K562 (cell line): ENCODE measurements around the gene COA5. TPM values are rescaled to one million over a fixed set of nuclear protein-coding genes. Genes with fewer than 3 reads are reported as not detected.
A peak's percentile ranks its signal among the peaks of the same experiment; 100 is the strongest.

Experiments
- ATAC-seq: fragments of 200-7000 bp; cut with Tn5 transposase; 3 replicates; pipeline ENCODE4 v1.9.1; 2020; ENCODE audit warnings: moderate library complexity
- BruUV-seq: library from RNA; stranded (reverse); fragments of 400-500 nt; replicated peaks from 2 replicates; lab custom pipeline; 2021; lab: Mats Ljungman, UMichigan
- CTCF ChIA-PET: fragments of 300-600 bp; formaldehyde crosslinking; extraction: SDS; loops from one replicate; lab custom pipeline; 2021; ENCODE audit warnings: low intra/inter-chr PET ratio; lab: Yijun Ruan, JAX
- POLR2A ChIA-PET: fragments of 300-600, 350-650 bp; sonication (Branson Sonifier 250); formaldehyde crosslinking; extraction: SDS; loops from one replicate; lab custom pipeline; 2021; ENCODE audit warnings: antibody characterized with exemption, inconsistent platforms; lab: Yijun Ruan, JAX
- DNase-seq, 4 experiments: peaks; one replicate each; pipeline versions ENCODE4 v3.0.0 to v3.0.0-alpha.2; 2011 to 2018; ENCODE audit warnings: low spot score in 3 of 4, mixed read lengths in 3 of 4; ENCODE audit errors: extremely low read depth in 1 of 4
- FAIRE-seq: peaks from 2 replicates; lab custom pipeline; 2011; peaks lifted over from hg19 to GRCh38; lab: Jason Lieb, UNC
- H2AFZ ChIP-seq: 2 replicates; pipeline ENCODE4 v1.6.0; 2011; ENCODE audit warnings: low read depth, low read length, control low read depth, inconsistent platforms
- H3K27ac ChIP-seq: fragments of 200-600 bp; 3 replicates; pipeline ENCODE4 v1.8.0; 2011; ENCODE audit warnings: low read depth, mild to moderate bottlenecking, control low read depth, inconsistent platforms, low read length, moderate library complexity, mixed read lengths; ENCODE audit errors: extremely low read depth
- H3K27me3 ChIP-seq, 2 experiments: fragments of 300-600 bp in 1 of 2; 2 replicates in 1 of 2; 3 replicates in 1 of 2; pipeline versions ENCODE4 v1.6.0 to v1.8.0; 2011; ENCODE audit warnings: inconsistent platforms in 2 of 2, low read length in 2 of 2, mild to moderate bottlenecking in 1 of 2, mixed read lengths in 1 of 2, moderate library complexity in 1 of 2; ENCODE audit not compliant: control insufficient read depth in 2 of 2, insufficient read depth in 2 of 2
- H3K36me3 ChIP-seq: fragments of 300-600 bp; 3 replicates; pipeline ENCODE4 v1.8.0; 2011; ENCODE audit warnings: mild to moderate bottlenecking, low read length, inconsistent platforms; ENCODE audit not compliant: control insufficient read depth, insufficient read depth
- H3K4me1 ChIP-seq, 2 experiments: fragments of 200-600 bp in 1 of 2; replicated peaks in 1 of 2; 2 replicates in 1 of 2; 3 replicates in 1 of 2; pipeline versions ENCODE4 v1.5.1 to v1.8.0; 2011; ENCODE audit warnings: inconsistent platforms in 2 of 2, low read length in 2 of 2, mild to moderate bottlenecking in 1 of 2, mixed read lengths in 1 of 2, moderate library complexity in 1 of 2; ENCODE audit not compliant: control insufficient read depth in 2 of 2, insufficient read depth in 2 of 2
- H3K4me2 ChIP-seq: 2 replicates; pipeline ENCODE4 v1.6.1; 2011; ENCODE audit warnings: low read length, control low read depth, inconsistent platforms, mixed read lengths; ENCODE audit not compliant: insufficient read depth
- H3K4me3 ChIP-seq: fragments of 200-600 bp; sonication (generic), shearing (Covaris generic); 2 replicates; pipeline ENCODE4 v1.5.1; 2016; ENCODE audit warnings: control low read depth, inconsistent platforms
- H3K79me2 ChIP-seq: fragments of 200-600 bp; 3 replicates; pipeline ENCODE4 v1.8.0; 2011; ENCODE audit warnings: low read length, inconsistent platforms; ENCODE audit not compliant: control insufficient read depth, insufficient read depth
- H3K9ac ChIP-seq, 2 experiments: 2 replicates each; pipeline versions ENCODE4 v1.6.0 to v1.6.1; 2011; ENCODE audit warnings: low read depth in 2 of 2, low read length in 2 of 2, control low read depth in 1 of 2, inconsistent platforms in 1 of 2, mild to moderate bottlenecking in 1 of 2, mixed read lengths in 1 of 2; ENCODE audit not compliant: insufficient read depth in 1 of 2
- H3K9me1 ChIP-seq: one replicate; pipeline ENCODE4 v1.6.0; 2011; ENCODE audit warnings: inconsistent platforms, mild to moderate bottlenecking, low read length, moderate library complexity; ENCODE audit not compliant: control insufficient read depth, insufficient read depth
- H3K9me3 ChIP-seq: replicated peaks from 2 replicates; pipeline ENCODE4 v1.5.1; 2011; ENCODE audit warnings: low read depth, low read length, inconsistent platforms; ENCODE audit not compliant: control insufficient read depth, insufficient read depth
- H4K20me1 ChIP-seq: replicated peaks from 2 replicates; pipeline ENCODE4 v1.6.1; 2011; ENCODE audit warnings: low read length, inconsistent platforms, mixed read lengths; ENCODE audit not compliant: control insufficient read depth, insufficient read depth
- ARID2 ChIP-seq: fragments of 450-650 bp; IDR thresholded peaks from 2 replicates; pipeline ENCODE4 v1.6.1; 2017; ENCODE audit warnings: antibody characterized with exemption, mild to moderate bottlenecking
- C11orf30 ChIP-seq: fragments of 450-650 bp; IDR thresholded peaks from 2 replicates; pipeline ENCODE4 v1.6.1; 2016; ENCODE audit warnings: low read depth, mild to moderate bottlenecking
- KLF16 ChIP-seq: IDR thresholded peaks from 2 replicates; pipeline ENCODE4 v1.6.1; 2016; ENCODE audit warnings: antibody characterized with exemption
- SMC3 ChIP-seq: conservative IDR thresholded peaks from 2 replicates; pipeline ENCODE4 v1.6.1; 2011; ENCODE audit warnings: low read depth, low read length, improper control_type of control experiment; ENCODE audit not compliant: insufficient read depth
- STAG1 ChIP-seq: sonication (generic); formaldehyde crosslinking; IDR thresholded peaks from 2 replicates; pipeline ENCODE4 v1.5.0; 2020; ENCODE audit warnings: missing genetic modification reagents, borderline replicate concordance
- WGBS: fragments of 100-300 bp; shearing (Covaris generic); methylation state at CpG from one replicate; pipeline ENCODE4 v1.1.6; 2016; ENCODE audit warnings: low coverage, mixed read lengths; ENCODE audit not compliant: insufficient coverage; ENCODE audit errors: missing lambda C conversion rate; 5-methylcytosine and 5-hydroxymethylcytosine counted together
- in situ Hi-C: fragments of 300-500 bp; cut with MboI; formaldehyde crosslinking; loops from 4 replicates; pipeline ENCODE4 v1.15.0; 2018; ENCODE audit warnings: inconsistent platforms, mixed read lengths
- intact Hi-C: fragments of 100-400 bp; cut with micrococcal nuclease; formaldehyde crosslinking; loops from 2 replicates; pipeline ENCODE4 v1.14.2; 2022
- polyA plus RNA-seq, 8 experiments: library from polyadenylated mRNA; depleted of rRNA in 4 of 8; stranded (reverse) in 5 of 8; unstranded in 3 of 8; fragments of >200 nt; fragmentation: Nextera tagmentation in 2 of 8; fragmentation: Illumina TruSeq in 1 of 8; extraction: Ambion mirVana in 2 of 8; extraction: Trizol in 1 of 8; gene quantifications; 2 replicates each; pipeline versions ENCODE4 v1.2.1 to v1.2.3, GENCODE V29; 2011 to 2014; ENCODE audit warnings: inconsistent platforms in 1 of 8, missing spikeins in 1 of 8
- total RNA-seq, 7 experiments: library from RNA; depleted of rRNA in 6 of 7; stranded (reverse); fragments of >200 nt in 6 of 7; fragmentation: Illumina TruSeq in 2 of 7; extraction: Trizol in 2 of 7; gene quantifications; 2 replicates each; pipeline versions ENCODE4 v1.2.1 to v1.2.3, GENCODE V29; 2011 to 2021; ENCODE audit warnings: low replicate concordance in 1 of 7
- TF ChIP-seq, protein P1 (sequence below), 2 experiments: fragments of 450-650 bp; formaldehyde crosslinking in 1 of 2; IDR thresholded peaks; 2 replicates each; pipeline versions ENCODE4 v1.4.0 to v1.6.1; 2014 to 2020; ENCODE audit warnings: mild to moderate bottlenecking in 2 of 2, borderline replicate concordance in 1 of 2, low read depth in 1 of 2
- TF ChIP-seq, protein P2 (sequence below): fragments of 450-650 bp; formaldehyde crosslinking; IDR thresholded peaks from 2 replicates; pipeline ENCODE4 v1.4.0; 2020; ENCODE audit warnings: mild to moderate bottlenecking, moderate library complexity
- TF ChIP-seq, protein P3 (sequence below), 3 experiments: IDR thresholded peaks in 2 of 3; conservative IDR thresholded peaks in 1 of 3; 2 replicates each; pipeline ENCODE4 v1.5.1; 2011 to 2012; ENCODE audit warnings: low read length in 3 of 3, mild to moderate bottlenecking in 3 of 3, control low read depth in 2 of 3, improper control_type of control experiment in 1 of 3, inconsistent platforms in 1 of 3, low read depth in 1 of 3, mixed read lengths in 1 of 3, moderate library complexity in 1 of 3; ENCODE audit not compliant: insufficient read depth in 2 of 3

The COA5 gene
- total and polyA plus RNA-seq, 9 of the 15 experiments (the other 6 are each of a cell fraction or from before 2014, with no cell fraction given) = 17.9 to 77.6 (median 33.4) TPM

DNA sequence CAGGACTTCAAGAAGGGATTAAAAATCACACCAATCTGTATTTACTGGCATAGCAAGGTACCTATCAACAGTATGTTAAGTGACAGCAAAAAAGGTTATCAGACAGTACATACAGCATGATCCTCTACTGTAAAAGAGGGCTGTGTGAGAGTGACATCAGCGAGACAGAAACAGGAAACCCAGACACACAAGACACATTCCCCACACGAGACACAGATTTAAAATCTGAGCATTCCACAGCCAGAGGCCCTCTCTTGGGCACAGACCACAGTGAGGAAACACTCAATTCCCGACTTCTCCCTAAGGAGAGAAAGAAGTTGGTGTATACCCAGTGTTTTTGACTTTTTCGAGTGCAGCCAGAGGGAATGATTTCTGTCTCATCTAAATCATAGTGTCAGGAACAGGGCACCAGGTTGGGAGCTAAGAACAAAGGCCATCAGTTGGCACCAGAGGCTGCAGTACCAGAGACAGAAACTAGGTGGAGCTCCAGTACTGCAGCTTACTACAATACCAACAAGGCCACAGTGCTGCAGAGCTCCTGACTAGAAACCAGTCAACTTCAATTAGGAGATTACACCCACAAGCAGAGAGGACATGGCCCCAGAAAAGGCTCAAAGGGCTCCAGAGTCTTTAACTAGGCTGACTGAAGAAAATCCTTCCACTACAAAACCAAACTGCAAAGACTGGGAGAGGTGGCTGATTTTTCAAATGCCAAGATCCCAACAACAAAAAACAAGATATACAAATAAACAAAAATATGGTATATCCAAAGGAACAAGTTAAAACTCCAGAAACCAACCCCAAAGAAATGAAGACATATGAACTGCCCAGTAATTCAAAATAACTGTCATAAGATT is 41.1 kb upstream of the COA5 start:
- POLR2A ChIA-PET = no interaction called here
- no peaks in the 10 kb centered on the region for H4K20me1 ChIP-seq
- H3K36me3 ChIP-seq = no peaks in the 10 kb centered on the region
- ATAC-seq = peak; percentile 90
- intact Hi-C loops (loop anchor here (1.0 to 2.0 kb wide), 2 partner anchors 188 to 417 kb away; no protein-coding TSS in a partner anchor), in situ Hi-C loops (no loop called here)
- no peaks in the 10 kb centered on the region for H3K4me1 ChIP-seq
- CTCF ChIA-PET = interaction anchor here (0.6 to 1.6 kb wide), 3 partner anchors 188 to 416 kb away, joined by 3 to 27 read pairs (median 3); no protein-coding TSS in a partner anchor
- H3K9me1 ChIP-seq = no peaks in the 10 kb centered on the region
- no peak overlapping the region for H3K9ac ChIP-seq
- no peak overlapping the region for H2AFZ ChIP-seq
- FAIRE-seq = peak; percentile 95
- 2% methylated on average over 4 of the region's 4 CpGs for WGBS
- H3K27ac ChIP-seq = no peak overlapping the region
- DNase-seq = peak; percentile 42 to 72 (median 52)
- no peak overlapping the region for H3K4me2 ChIP-seq
- H3K79me2 ChIP-seq = no peaks in the 10 kb centered on the region
- no peaks in the 10 kb centered on the region for H3K9me3 ChIP-seq
- BruUV-seq = no TSS peak
- peaks cover 0 to 5% of the 10 kb centered on the region in 2 experiments; a peak in 2 of 5 replicates for H3K27me3 ChIP-seq
- H3K4me3 ChIP-seq = no peak overlapping the region
- TF ChIP-seq, protein P1, sequence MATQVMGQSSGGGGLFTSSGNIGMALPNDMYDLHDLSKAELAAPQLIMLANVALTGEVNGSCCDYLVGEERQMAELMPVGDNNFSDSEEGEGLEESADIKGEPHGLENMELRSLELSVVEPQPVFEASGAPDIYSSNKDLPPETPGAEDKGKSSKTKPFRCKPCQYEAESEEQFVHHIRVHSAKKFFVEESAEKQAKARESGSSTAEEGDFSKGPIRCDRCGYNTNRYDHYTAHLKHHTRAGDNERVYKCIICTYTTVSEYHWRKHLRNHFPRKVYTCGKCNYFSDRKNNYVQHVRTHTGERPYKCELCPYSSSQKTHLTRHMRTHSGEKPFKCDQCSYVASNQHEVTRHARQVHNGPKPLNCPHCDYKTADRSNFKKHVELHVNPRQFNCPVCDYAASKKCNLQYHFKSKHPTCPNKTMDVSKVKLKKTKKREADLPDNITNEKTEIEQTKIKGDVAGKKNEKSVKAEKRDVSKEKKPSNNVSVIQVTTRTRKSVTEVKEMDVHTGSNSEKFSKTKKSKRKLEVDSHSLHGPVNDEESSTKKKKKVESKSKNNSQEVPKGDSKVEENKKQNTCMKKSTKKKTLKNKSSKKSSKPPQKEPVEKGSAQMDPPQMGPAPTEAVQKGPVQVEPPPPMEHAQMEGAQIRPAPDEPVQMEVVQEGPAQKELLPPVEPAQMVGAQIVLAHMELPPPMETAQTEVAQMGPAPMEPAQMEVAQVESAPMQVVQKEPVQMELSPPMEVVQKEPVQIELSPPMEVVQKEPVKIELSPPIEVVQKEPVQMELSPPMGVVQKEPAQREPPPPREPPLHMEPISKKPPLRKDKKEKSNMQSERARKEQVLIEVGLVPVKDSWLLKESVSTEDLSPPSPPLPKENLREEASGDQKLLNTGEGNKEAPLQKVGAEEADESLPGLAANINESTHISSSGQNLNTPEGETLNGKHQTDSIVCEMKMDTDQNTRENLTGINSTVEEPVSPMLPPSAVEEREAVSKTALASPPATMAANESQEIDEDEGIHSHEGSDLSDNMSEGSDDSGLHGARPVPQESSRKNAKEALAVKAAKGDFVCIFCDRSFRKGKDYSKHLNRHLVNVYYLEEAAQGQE (IDR thresholded peaks at IDR 0.05; ENCODE audit: borderline replicate concordance) = peak; percentile 87
- TF ChIP-seq, protein P1 (CRISPR knock-in tag; IDR thresholded peaks at IDR 0.05; ENCODE audit: low read depth) = no peak
- TF ChIP-seq, protein P2, sequence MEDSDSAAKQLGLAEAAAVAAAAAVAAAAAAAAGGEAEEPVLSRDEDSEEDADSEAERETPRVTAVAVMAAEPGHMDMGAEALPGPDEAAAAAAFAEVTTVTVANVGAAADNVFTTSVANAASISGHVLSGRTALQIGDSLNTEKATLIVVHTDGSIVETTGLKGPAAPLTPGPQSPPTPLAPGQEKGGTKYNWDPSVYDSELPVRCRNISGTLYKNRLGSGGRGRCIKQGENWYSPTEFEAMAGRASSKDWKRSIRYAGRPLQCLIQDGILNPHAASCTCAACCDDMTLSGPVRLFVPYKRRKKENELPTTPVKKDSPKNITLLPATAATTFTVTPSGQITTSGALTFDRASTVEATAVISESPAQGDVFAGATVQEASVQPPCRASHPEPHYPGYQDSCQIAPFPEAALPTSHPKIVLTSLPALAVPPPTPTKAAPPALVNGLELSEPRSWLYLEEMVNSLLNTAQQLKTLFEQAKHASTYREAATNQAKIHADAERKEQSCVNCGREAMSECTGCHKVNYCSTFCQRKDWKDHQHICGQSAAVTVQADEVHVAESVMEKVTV = peak; percentile 62
- TF ChIP-seq SMC3 (peak; percentile 89), ARID2 (peak; percentile 63), STAG1 (CRISPR knock-in tag) (peak; percentile 40; the same call in 1 of the 2 replicates), KLF16 (0 out of 2 replicates have a peak, but pooled peaks have one; percentile 15), C11orf30 (no peak)
- TF ChIP-seq, protein P3, sequence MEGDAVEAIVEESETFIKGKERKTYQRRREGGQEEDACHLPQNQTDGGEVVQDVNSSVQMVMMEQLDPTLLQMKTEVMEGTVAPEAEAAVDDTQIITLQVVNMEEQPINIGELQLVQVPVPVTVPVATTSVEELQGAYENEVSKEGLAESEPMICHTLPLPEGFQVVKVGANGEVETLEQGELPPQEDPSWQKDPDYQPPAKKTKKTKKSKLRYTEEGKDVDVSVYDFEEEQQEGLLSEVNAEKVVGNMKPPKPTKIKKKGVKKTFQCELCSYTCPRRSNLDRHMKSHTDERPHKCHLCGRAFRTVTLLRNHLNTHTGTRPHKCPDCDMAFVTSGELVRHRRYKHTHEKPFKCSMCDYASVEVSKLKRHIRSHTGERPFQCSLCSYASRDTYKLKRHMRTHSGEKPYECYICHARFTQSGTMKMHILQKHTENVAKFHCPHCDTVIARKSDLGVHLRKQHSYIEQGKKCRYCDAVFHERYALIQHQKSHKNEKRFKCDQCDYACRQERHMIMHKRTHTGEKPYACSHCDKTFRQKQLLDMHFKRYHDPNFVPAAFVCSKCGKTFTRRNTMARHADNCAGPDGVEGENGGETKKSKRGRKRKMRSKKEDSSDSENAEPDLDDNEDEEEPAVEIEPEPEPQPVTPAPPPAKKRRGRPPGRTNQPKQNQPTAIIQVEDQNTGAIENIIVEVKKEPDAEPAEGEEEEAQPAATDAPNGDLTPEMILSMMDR (IDR thresholded peaks at IDR 0.05 in 2 of 3, conservative IDR thresholded peaks at IDR 0.05 in 1 of 3; ENCODE audit: insufficient read depth in 2 of 3, low read depth in 1 of 3, low read length in 3 of 3) = peak; percentile 85 to 93 (median 88)
